ENCODE measurements around the gene GLRX3.
A peak's percentile ranks its signal among the peaks of the same experiment; 100 is the strongest.
"Not testable (repeated sequence)": the region's sequence is repeated elsewhere in the genome, so short reads cannot be mapped to it uniquely, and the experiment has no call there.

The GLRX3 gene

DNA sequence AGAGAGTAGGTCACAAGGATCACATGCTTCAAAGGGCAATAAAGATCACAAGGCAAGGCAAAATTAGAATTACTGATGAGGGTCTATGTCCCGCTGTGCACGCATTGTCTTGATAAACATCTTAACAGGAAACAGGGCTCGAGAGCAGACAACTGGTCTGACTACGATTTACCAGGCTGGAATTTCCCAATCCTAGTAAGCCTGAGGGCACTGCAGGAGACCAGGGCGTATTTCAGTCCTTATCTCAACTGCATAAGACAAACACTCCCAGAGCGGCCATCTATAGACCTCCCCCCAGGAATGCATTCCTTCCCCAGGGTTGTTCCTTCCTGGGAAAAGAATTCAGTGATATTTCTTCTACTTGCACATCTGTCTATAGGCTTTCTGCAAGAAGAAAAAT is 18.7 kb upstream of the GLRX3 start:
- H3K4me3 Mint-ChIP-seq; H3K9me3 Mint-ChIP-seq; H3K27ac Mint-ChIP-seq; H3K36me3 Mint-ChIP-seq (ENCODE audit: insufficient read depth); DNase-seq; H3K4me1 Mint-ChIP-seq (ENCODE audit: low read depth in 2 of 2); H3K27me3 Mint-ChIP-seq; ATAC-seq (replicated peaks): not testable (repeated sequence)

DNA sequence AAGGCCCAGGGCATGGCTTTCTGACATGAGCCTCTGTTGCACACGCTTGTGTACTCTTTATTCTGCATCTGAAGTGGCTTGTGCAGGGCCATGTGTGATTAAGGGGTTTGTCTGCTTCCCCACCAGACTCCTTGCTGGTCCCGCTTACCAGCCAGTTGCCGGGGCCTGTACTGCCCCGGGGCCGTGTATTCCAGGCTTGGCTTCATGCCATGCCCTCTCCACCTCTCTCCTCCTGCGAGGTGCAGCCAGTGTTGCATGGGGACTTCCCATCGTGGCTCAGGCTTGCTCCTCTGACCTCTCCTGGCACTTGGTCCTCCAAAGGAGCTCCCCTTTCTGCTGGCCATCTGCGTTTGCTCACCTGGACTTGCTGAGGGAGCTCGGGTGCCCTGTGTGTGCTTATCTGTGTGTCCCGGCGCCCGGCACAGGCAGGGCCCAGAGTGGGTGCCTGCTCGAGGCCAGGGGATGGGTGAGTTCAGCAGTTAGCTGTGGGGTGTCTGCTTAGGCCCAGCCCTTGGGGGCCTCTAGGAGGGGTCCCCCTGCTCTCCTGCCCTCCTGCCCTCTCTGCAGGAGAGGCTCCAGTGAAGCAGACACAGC is 14.6 kb upstream of the GLRX3 start:
- H3K4me1 Mint-ChIP-seq (ENCODE audit: low read depth in 2 of 2), result peaks cover 0 to 1% of the 10 kb centered on the region in 2 donors
- H3K9me3 Mint-ChIP-seq, result no peaks in the 10 kb centered on the region
- ATAC-seq (replicated peaks) (no peak), DNase-seq (no peak)
- no peak overlapping the region for H3K4me3 Mint-ChIP-seq
- no peak overlapping the region for H3K27ac Mint-ChIP-seq
- peaks cover 6% of the 10 kb centered on the region for H3K36me3 Mint-ChIP-seq (ENCODE audit: insufficient read depth)
- peaks cover 6 to 16% of the 10 kb centered on the region in 2 donors for H3K27me3 Mint-ChIP-seq

DNA sequence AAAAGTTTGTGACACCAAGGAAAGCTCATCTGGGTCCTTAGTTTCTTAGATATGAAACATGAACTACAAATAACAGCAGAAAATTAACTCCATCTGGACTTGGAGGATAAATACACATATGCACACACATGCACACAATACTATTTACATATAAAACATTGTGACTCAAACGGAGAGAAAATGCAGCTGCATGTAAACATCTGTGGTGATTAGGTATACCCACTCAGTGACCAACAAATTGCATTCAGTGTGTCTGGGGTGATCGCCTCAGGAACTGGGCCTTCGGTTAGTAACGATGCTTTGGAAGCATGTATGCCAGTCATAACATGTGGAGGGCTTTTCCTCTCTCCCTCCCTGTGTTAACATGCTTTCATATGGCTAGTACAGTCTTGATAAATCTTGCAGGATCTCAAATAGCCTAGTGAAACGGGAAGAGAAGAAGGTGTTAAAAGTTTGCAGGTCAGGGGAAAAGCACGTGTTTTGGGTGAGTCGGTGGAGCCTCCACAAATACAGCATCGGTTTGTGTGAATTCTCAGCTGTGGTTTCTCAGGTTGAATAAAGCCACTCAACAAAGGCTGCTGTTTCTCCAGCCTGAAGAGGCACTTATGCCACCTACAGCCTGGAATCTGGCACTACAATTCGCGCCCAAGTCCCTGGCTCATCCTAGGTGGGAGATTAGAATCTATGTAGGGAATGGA is 8.7 kb upstream of the GLRX3 start:
- H3K27me3 Mint-ChIP-seq, result peaks cover 18 to 47% of the 10 kb centered on the region in 2 donors
- H3K9me3 Mint-ChIP-seq, result no peaks in the 10 kb centered on the region
- peak; percentile 45 to 54 (median 47) for DNase-seq
- peak; percentile 97 for ATAC-seq (replicated peaks)
- peaks cover 6% of the 10 kb centered on the region for H3K36me3 Mint-ChIP-seq (ENCODE audit: insufficient read depth)
- H3K27ac Mint-ChIP-seq, result no peak overlapping the region
- peaks cover 5 to 8% of the 10 kb centered on the region in 2 donors for H3K4me1 Mint-ChIP-seq (ENCODE audit: low read depth in 2 of 2)
- H3K4me3 Mint-ChIP-seq, result no peak overlapping the region

DNA sequence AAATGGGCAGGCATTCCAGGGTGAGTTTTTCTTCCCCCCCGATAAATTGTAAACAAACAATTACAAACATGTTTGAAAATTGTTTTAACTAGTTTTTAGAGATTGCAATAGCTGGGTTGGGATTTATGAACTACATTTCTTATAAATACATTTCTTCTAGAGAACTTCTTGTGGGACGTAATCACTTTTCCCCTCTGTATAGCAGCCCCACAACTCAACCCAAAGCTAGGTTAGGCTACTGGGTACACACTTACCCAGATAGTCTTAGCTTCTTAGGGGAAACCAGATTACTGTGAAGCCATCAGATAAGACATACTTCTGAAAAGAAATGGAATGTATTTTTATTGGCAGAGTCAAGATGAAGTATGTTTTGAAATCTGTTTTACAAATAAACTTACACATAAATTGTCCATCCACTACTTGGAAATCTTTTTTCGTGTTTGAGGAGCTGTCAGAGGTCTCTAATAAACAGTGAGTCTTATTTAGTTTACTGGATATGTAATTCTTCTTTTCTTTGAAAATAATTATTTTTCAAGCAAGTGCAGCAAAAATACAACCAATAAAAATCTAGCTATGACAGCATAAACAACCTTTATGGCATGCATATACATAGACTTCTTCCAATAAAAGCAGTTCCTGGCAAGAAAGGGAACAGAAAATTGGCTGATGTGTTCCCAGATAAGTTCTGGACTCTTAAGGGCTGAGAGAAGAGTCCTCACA is 8.0 kb upstream of the GLRX3 start:
- H3K27ac Mint-ChIP-seq, result no peak overlapping the region
- peaks cover 18 to 47% of the 10 kb centered on the region in 2 donors for H3K27me3 Mint-ChIP-seq
- H3K4me3 Mint-ChIP-seq, result no peak overlapping the region
- ATAC-seq (replicated peaks) (no peak), DNase-seq (no peak)
- H3K9me3 Mint-ChIP-seq, result no peaks in the 10 kb centered on the region
- H3K4me1 Mint-ChIP-seq (ENCODE audit: low read depth in 2 of 2), result peaks cover 5 to 8% of the 10 kb centered on the region in 2 donors
- peaks cover 3% of the 10 kb centered on the region for H3K36me3 Mint-ChIP-seq (ENCODE audit: insufficient read depth)

DNA sequence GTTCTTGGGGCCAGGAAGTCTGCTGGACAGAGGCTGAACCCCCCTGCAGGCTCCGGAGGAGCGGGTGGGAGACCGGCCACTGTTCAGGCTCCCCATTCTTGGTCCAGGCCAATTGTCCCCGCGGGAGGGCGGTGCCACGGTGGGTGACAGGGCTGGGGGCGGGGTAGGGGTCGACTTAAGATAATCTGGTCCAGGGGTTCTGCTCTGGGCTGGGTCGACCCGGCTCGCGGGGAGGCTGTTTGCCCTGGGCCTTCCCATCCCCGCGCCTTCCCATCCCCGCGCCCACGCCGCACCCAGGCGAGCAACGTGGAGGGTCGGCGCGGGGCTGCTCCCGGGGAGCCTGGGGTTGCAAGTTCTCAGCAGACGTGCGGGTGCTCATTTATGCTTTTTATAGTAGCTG is 7.3 kb upstream of the GLRX3 start:
- Mint-ChIP-seq H3K4me1 (ENCODE audit: low read depth in 2 of 2) (peaks cover 5 to 8% of the 10 kb centered on the region in 2 donors), H3K27me3 (peaks cover 18 to 47% of the 10 kb centered on the region in 2 donors), H3K36me3 (ENCODE audit: insufficient read depth) (peaks cover 3% of the 10 kb centered on the region), H3K4me3 (no peak overlapping the region), H3K27ac (no peak overlapping the region), H3K9me3 (no peaks in the 10 kb centered on the region)
- ATAC-seq (replicated peaks), result no peak
- DNase-seq, result no peak

DNA sequence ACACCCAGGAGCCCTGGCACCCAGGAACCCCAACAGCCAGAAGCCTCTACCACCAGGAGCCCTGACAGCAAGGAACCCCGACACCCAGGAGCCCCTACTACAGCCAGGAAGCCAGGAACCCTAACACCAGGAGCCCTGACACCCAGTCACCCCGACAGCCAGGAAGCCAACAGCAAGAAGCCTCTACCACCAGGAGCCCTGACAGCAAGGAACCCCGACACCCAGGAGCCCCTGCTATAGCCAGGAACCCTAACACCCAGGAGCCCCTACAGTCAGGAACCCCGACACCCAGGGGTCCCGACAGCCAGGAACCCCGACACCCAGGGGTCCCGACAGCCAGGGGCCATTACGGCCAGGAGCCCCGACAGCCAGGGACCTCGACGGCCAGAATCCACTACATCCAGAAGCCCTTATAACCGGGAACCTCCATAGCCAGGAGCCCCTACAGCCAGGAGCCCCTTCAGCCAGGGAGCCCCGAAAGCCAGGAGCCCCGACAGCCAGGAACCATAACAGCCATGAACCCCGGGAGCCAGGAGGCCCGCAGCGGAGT is 440 bp upstream of the GLRX3 start:
- peaks cover 9% of the 10 kb centered on the region for H3K36me3 Mint-ChIP-seq (ENCODE audit: insufficient read depth)
- no peak for DNase-seq
- peak overlapping the region; percentile 82 to 89 for H3K4me3 Mint-ChIP-seq
- H3K9me3 Mint-ChIP-seq, result no peaks in the 10 kb centered on the region
- H3K27me3 Mint-ChIP-seq, result peaks cover 5 to 23% of the 10 kb centered on the region in 2 donors
- peaks cover 16 to 20% of the 10 kb centered on the region in 2 donors for H3K4me1 Mint-ChIP-seq (ENCODE audit: low read depth in 2 of 2)
- peak overlapping the region; percentile 59 to 87 for H3K27ac Mint-ChIP-seq
- no peak for ATAC-seq (replicated peaks)

DNA sequence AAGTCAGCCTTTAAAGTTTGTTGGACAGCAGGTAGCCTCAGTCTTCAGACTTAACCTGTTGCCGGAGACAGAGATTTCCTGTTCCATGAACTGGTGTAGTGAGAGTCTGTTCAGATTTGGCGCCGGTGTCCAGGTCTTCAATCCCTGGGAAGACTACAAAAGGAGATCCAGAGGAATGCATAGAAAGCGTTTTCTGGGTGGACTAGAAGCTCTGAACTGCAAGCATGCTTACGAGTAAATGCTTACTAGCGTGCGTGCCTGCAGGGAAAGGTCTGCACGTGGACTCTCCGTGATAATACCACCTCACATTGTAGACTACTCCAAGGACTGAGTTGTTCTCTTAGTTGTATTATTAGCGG is 878 bp downstream of the GLRX3 start:
- peaks cover 9% of the 10 kb centered on the region for H3K36me3 Mint-ChIP-seq (ENCODE audit: insufficient read depth)
- DNase-seq, result no peak
- no peaks in the 10 kb centered on the region for H3K9me3 Mint-ChIP-seq
- H3K4me1 Mint-ChIP-seq (ENCODE audit: low read depth in 2 of 2), result peaks cover 26 to 28% of the 10 kb centered on the region in 2 donors
- no peak for ATAC-seq (replicated peaks)
- peak overlapping the region; percentile 77 to 89 for H3K4me3 Mint-ChIP-seq
- peaks cover 0 to 10% of the 10 kb centered on the region in 2 donors for H3K27me3 Mint-ChIP-seq
- no peak overlapping the region for H3K27ac Mint-ChIP-seq

DNA sequence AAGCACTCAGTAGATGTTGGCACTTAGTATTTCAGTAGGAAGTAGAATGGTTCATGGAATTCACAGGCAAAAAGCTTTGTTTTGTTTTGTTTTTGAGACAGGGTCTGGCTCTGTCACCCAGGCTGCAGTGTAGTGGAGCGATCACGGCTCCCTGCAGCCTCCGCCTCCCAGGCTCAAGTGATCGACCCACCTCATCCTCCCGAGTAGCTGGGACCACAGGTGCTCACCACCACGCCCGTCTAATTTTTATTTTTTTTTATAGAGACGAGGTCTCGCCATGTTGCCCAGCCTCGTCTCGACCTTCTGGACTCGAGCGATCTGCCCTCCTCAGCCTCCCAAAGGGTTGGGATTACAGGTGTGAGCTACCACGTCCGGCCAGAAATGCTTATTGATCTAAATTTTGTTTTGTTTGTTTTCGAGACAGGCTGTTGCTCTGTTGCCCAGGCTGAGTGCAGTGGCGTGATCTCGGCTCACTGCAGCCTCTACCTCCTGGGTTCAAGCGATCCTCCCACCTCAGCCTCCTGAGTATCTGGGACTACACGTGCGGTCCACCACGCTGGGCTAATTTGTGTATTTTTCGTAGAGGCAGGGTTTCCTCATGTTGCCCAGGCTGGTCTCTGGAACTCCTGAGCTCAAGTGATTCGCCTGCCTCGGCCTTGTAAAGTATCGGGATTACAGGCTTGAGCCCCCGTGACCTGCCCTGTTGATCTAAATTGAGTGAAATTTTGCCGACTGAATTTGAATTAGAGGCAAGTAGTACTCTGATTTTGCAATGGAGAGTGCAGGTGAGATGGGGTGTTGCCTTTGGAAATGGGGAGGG is 1.7 kb downstream of the GLRX3 start:
- Mint-ChIP-seq H3K27me3 (peaks cover 0 to 6% of the 10 kb centered on the region in 2 donors), H3K36me3 (ENCODE audit: insufficient read depth) (peaks cover 9% of the 10 kb centered on the region), H3K4me3 (peak overlapping the region; percentile 77 to 89), H3K4me1 (ENCODE audit: low read depth in 2 of 2) (peaks cover 34 to 36% of the 10 kb centered on the region in 2 donors), H3K27ac (peak overlapping the region in 1 of 2 donors; percentile 35), H3K9me3 (no peaks in the 10 kb centered on the region)
- DNase-seq (no peak), ATAC-seq (replicated peaks) (no peak)

DNA sequence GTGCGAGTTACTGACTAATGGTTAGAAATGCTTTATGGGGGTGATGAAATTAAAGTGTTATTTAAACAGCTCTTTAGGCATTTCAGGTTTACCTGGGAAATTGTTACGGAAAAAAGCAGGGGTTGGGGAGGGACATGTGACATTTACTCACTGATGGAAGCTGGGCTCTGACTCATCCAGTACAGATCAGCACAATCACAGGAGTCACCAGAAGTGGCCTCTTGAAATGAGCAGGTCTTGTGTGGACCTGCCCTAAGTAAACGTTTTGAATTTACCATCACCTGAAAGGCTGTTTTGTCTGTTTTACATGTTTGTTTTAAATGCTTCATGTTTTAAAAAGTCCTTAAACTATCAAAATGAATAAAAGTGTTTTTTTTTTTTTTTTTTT is 2.3 kb downstream of the GLRX3 start:
- ATAC-seq (replicated peaks) (no peak), DNase-seq (no peak)
- Mint-ChIP-seq H3K27ac (peak overlapping the region in 1 of 2 donors; percentile 35), H3K36me3 (ENCODE audit: insufficient read depth) (peaks cover 9% of the 10 kb centered on the region), H3K9me3 (no peaks in the 10 kb centered on the region), H3K4me3 (peak overlapping the region in 1 of 2 donors; percentile 89), H3K4me1 (ENCODE audit: low read depth in 2 of 2) (peaks cover 38 to 40% of the 10 kb centered on the region in 2 donors), H3K27me3 (peaks cover 0 to 6% of the 10 kb centered on the region in 2 donors)

DNA sequence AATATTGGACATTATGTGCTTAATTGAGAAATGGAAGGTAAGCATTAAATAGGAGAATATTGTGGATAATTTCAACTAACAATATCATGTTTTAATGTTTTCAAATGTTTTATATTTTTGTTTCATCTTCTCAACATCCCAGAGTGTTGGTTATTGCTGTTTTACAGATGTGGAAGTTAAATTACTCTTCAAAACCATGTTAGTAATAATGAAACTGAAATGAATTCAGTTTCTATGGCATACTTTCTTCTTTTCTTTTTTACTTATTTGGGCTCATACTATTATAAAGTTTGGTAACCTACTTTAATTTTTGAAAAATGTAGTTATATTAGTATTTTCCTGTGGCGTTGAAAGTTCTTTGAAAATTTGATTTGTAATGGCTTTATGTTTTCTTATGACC is 4.2 kb downstream of the GLRX3 start:
- no peak overlapping the region for H3K4me3 Mint-ChIP-seq
- H3K36me3 Mint-ChIP-seq (ENCODE audit: insufficient read depth), result peaks cover 13% of the 10 kb centered on the region
- DNase-seq (no peak), ATAC-seq (replicated peaks) (no peak)
- peaks cover 36% of the 10 kb centered on the region in 2 donors for H3K4me1 Mint-ChIP-seq (ENCODE audit: low read depth in 2 of 2)
- H3K27ac Mint-ChIP-seq, result no peak overlapping the region
- H3K27me3 Mint-ChIP-seq, result no peaks in the 10 kb centered on the region
- H3K9me3 Mint-ChIP-seq, result no peaks in the 10 kb centered on the region

DNA sequence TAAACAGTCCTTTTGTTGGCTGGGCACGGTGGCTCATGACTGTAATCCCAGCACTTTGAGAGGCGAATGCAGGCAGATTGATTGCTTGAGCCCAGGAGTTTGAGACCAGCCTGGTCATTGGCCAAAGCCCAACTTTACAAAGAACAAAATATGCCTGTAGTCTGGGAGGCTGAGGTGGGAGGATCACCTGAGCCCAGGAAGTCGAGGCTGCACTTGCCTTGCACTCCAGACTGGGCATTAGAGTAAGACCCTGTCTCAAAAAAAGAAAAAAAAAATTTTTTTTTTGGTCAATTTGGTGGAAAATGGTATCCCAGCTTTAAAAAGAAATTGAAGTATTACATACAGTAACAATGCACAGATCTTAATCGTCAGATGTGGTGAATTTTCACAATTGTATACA is 4.8 kb downstream of the GLRX3 start:
- Mint-ChIP-seq H3K27me3 (no peaks in the 10 kb centered on the region), H3K36me3 (ENCODE audit: insufficient read depth) (peaks cover 16% of the 10 kb centered on the region), H3K27ac (peak overlapping the region in 1 of 2 donors; percentile 73), H3K9me3 (no peaks in the 10 kb centered on the region), H3K4me3 (no peak overlapping the region), H3K4me1 (ENCODE audit: low read depth in 2 of 2) (peaks cover 33 to 37% of the 10 kb centered on the region in 2 donors)
- ATAC-seq (replicated peaks) (no peak), DNase-seq (no peak)

DNA sequence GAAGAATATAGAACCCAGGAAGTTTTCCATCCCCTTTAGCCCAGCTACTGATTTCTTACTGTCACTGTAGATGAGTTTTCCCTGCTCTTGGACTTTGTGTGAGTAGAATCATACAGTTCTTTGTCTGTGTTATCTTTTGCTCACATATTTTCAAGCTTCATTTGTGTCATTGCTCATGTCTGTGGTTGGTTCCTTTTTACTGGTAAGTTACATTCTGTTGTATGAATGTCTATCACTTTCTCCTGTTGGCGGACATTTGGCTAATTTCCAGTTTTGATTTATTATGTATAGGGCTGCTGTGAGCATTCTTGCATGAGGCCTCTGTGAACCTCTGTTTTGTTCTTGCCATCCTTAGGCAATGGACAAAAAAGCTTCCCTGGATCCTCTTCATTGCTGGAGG is 5.3 kb downstream of the GLRX3 start:
- Mint-ChIP-seq H3K9me3 (no peaks in the 10 kb centered on the region), H3K27ac (peak overlapping the region in 1 of 2 donors; percentile 73), H3K4me1 (ENCODE audit: low read depth in 2 of 2) (peaks cover 33 to 37% of the 10 kb centered on the region in 2 donors), H3K4me3 (no peak overlapping the region), H3K36me3 (ENCODE audit: insufficient read depth) (peaks cover 20% of the 10 kb centered on the region), H3K27me3 (no peaks in the 10 kb centered on the region)
- DNase-seq (no peak), ATAC-seq (replicated peaks) (no peak)

DNA sequence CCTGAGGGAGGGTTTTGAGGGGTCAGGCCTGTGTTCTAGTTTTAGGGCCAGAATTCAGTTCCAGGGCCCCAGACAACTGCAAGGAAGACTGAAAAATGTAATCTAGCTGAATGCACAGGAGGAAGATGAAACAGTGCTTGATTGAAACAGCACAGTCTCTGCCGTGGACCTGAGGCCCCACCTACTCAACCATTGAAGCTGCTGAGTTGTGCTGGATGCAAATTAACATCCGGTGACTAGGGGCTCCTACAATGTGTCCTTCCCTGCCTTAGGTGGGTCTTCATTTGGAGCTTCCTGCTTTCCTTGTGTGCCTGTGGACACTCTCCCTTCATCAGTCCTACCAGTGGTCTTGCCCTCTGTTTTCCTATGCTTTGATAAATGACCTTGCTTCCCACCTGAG is 5.7 kb downstream of the GLRX3 start:
- Mint-ChIP-seq H3K4me3 (peak overlapping the region; percentile 3 to 22), H3K27ac (peak overlapping the region; percentile 4 to 73), H3K36me3 (ENCODE audit: insufficient read depth) (peaks cover 24% of the 10 kb centered on the region), H3K27me3 (no peaks in the 10 kb centered on the region), H3K4me1 (ENCODE audit: low read depth in 2 of 2) (peaks cover 33 to 37% of the 10 kb centered on the region in 2 donors), H3K9me3 (no peaks in the 10 kb centered on the region)
- DNase-seq (no peak), ATAC-seq (replicated peaks) (peak; percentile 37)

Measured in effector memory CD8-positive, alpha-beta T cell (primary cell).